ENCODE data around the gene IWS1. TPM values are rescaled to one million over a fixed set of nuclear protein-coding genes. Genes with fewer than 3 reads are reported as not detected.
"Not testable (repeated sequence)": the region's sequence is repeated elsewhere in the genome, so short reads cannot be mapped to it uniquely, and the experiment has no call there.

Gene IWS1
- total RNA-seq, 1 donor: 36.6 TPM

- Histone ChIP-seq H3K4me1 (ENCODE audit: insufficient read depth, low read length) (peaks cover 36% of the 10 kb centered on the region), H3K4me2 (ENCODE audit: insufficient read depth, low read length) (no peak overlapping the region), H3K36me3 (ENCODE audit: insufficient read depth, low read length) (no peaks in the 10 kb centered on the region), H2AFZ (ENCODE audit: low read length) (no peak overlapping the region), H3K4me3 (ENCODE audit: insufficient read depth, low read length) (no peak overlapping the region), H3K79me2 (ENCODE audit: insufficient read depth, low read length) (no peaks in the 10 kb centered on the region), H4K20me1 (ENCODE audit: insufficient read depth, low read length) (no peaks in the 10 kb centered on the region), H3K27ac (ENCODE audit: low read depth, low read length) (no peak overlapping the region), H3K9me3 (ENCODE audit: low read depth, low read length) (no peaks in the 10 kb centered on the region), H3K27me3 (ENCODE audit: insufficient read depth, low read length) (no peaks in the 10 kb centered on the region)
- TF ChIP-seq CTCF (IDR thresholded peaks at IDR 0.05; ENCODE audit: extremely low read depth, low read depth, low read length): no peak
- DNase-seq (ENCODE audit: insufficient read length, low spot score, missing footprints): no peak
Measured at GRCh38 chr2:127573771-127574170, 47.5 kb upstream of the IWS1 start.

- Histone ChIP-seq H3K9me3 (ENCODE audit: low read depth, low read length) (no peaks in the 10 kb centered on the region), H3K36me3 (ENCODE audit: insufficient read depth, low read length) (no peaks in the 10 kb centered on the region), H3K4me3 (ENCODE audit: insufficient read depth, low read length) (no peak overlapping the region), H2AFZ (ENCODE audit: low read length) (no peak overlapping the region), H3K79me2 (ENCODE audit: insufficient read depth, low read length) (no peaks in the 10 kb centered on the region), H3K27ac (ENCODE audit: low read depth, low read length) (no peak overlapping the region), H3K4me1 (ENCODE audit: insufficient read depth, low read length) (peaks cover 40% of the 10 kb centered on the region), H3K27me3 (ENCODE audit: insufficient read depth, low read length) (no peaks in the 10 kb centered on the region), H4K20me1 (ENCODE audit: insufficient read depth, low read length) (no peaks in the 10 kb centered on the region), H3K4me2 (ENCODE audit: insufficient read depth, low read length) (no peak overlapping the region)
- no peak for DNase-seq (ENCODE audit: insufficient read length, low spot score, missing footprints)
- no peak for TF ChIP-seq CTCF (IDR thresholded peaks at IDR 0.05; ENCODE audit: extremely low read depth, low read depth, low read length)
Measured at GRCh38 chr2:127573298-127573697, 47.0 kb upstream of the IWS1 start.

GRCh38 chr2:127572841-127573240, 46.6 kb upstream of the IWS1 start:
- Histone ChIP-seq H3K4me3 (ENCODE audit: insufficient read depth, low read length) (no peak overlapping the region), H4K20me1 (ENCODE audit: insufficient read depth, low read length) (no peaks in the 10 kb centered on the region), H3K79me2 (ENCODE audit: insufficient read depth, low read length) (no peaks in the 10 kb centered on the region), H3K4me2 (ENCODE audit: insufficient read depth, low read length) (no peak overlapping the region), H3K9me3 (ENCODE audit: low read depth, low read length) (no peaks in the 10 kb centered on the region), H3K27me3 (ENCODE audit: insufficient read depth, low read length) (no peaks in the 10 kb centered on the region), H3K27ac (ENCODE audit: low read depth, low read length) (no peak overlapping the region), H3K4me1 (ENCODE audit: insufficient read depth, low read length) (peaks cover 43% of the 10 kb centered on the region), H2AFZ (ENCODE audit: low read length) (no peak overlapping the region), H3K36me3 (ENCODE audit: insufficient read depth, low read length) (no peaks in the 10 kb centered on the region)
- DNase-seq (ENCODE audit: insufficient read length, low spot score, missing footprints): no peak
- TF ChIP-seq CTCF (IDR thresholded peaks at IDR 0.05; ENCODE audit: extremely low read depth, low read depth, low read length): no peak

- H3K4me2 ChIP-seq (ENCODE audit: insufficient read depth, low read length); H3K79me2 ChIP-seq (ENCODE audit: insufficient read depth, low read length); H3K9me3 ChIP-seq (ENCODE audit: low read depth, low read length); DNase-seq (ENCODE audit: insufficient read length, low spot score, missing footprints); H3K36me3 ChIP-seq (ENCODE audit: insufficient read depth, low read length); H3K27me3 ChIP-seq (ENCODE audit: insufficient read depth, low read length); H2AFZ ChIP-seq (ENCODE audit: low read length); H3K4me3 ChIP-seq (ENCODE audit: insufficient read depth, low read length); H4K20me1 ChIP-seq (ENCODE audit: insufficient read depth, low read length); H3K27ac ChIP-seq (ENCODE audit: low read depth, low read length): not testable (repeated sequence)
- peaks cover 43% of the 10 kb centered on the region for H3K4me1 ChIP-seq (ENCODE audit: insufficient read depth, low read length)
Measured at GRCh38 chr2:127572352-127572751, 46.1 kb upstream of the IWS1 start.
